Tibial nerve (tissue), 4 donors: ENCODE results near the gene JARID2. TPM values are rescaled to one million over a fixed set of nuclear protein-coding genes. Genes with fewer than 3 reads are reported as not detected.
A peak's percentile ranks its signal among the peaks of the same experiment; 100 is the strongest.

Source experiments
- DNase-seq, 2 donors: peaks; one replicate each; pipeline ENCODE4 v3.0.0-alpha.2; 2019; ENCODE audit warnings: low spot score in 2 of 2
- H3K27ac ChIP-seq, 4 donors: fragments of 200-600 bp; sonication (generic) in 3 of 4; one replicate each; pipeline ENCODE4 v1.5.1; 2017 to 2019; ENCODE audit warnings: mild to moderate bottlenecking in 1 of 4
- H3K27me3 ChIP-seq, 2 donors: fragments of 200-600 bp; sonication (generic) in 1 of 2; one replicate each; pipeline versions ENCODE4 v1.5.1 to v1.6.0; 2017 to 2019
- H3K36me3 ChIP-seq, 3 donors: fragments of 200-600 bp; sonication (generic); one replicate each; pipeline ENCODE4 v1.5.1; 2018 to 2019
- H3K4me1 ChIP-seq, 4 donors: fragments of 200-600 bp; sonication (generic) in 3 of 4; one replicate each; pipeline ENCODE4 v1.5.1; 2017 to 2019
- H3K4me3 ChIP-seq, 4 donors: fragments of 200-600 bp; sonication (generic) in 3 of 4; one replicate each; pipeline ENCODE4 v1.5.1; 2017 to 2019; ENCODE audit warnings: mild to moderate bottlenecking in 1 of 4, moderate library complexity in 1 of 4
- H3K9me3 ChIP-seq, 4 donors: fragments of 200-600 bp; sonication (generic) in 3 of 4; one replicate each; pipeline ENCODE4 v1.5.1; 2017 to 2019
- CTCF ChIP-seq, 5 experiments: fragments of 200-600 bp in 3 of 5; fragments of 450-650 bp in 2 of 5; sonication (generic) in 3 of 5; IDR thresholded peaks; one replicate each; pipeline ENCODE4 v1.5.1; 2016 to 2019; ENCODE audit warnings: antibody characterized with exemption in 5 of 5, mild to moderate bottlenecking in 3 of 5, moderate library complexity in 2 of 5
- EP300 ChIP-seq, 2 donors: sonication (generic); formaldehyde crosslinking; IDR thresholded peaks; one replicate each; pipeline ENCODE4 v1.6.1; 2017; ENCODE audit warnings: antibody characterized with exemption in 2 of 2, mild to moderate bottlenecking in 1 of 2
- POLR2A ChIP-seq, 2 donors: fragments of 450-650 bp; IDR thresholded peaks; one replicate each; pipeline ENCODE4 v1.6.1; 2017; ENCODE audit warnings: antibody characterized with exemption in 2 of 2, mild to moderate bottlenecking in 2 of 2, moderate library complexity in 2 of 2
- WGBS, 2 donors: methylation state at CpG; one replicate each; pipeline ENCODE4 v1.1.5; 2018; 5-methylcytosine and 5-hydroxymethylcytosine counted together
- total RNA-seq, 4 donors: library from RNA; depleted of rRNA; stranded (reverse); fragments of >200 nt; gene quantifications; one replicate each; pipeline ENCODE4 v1.1.0, GENCODE V29; 2016

JARID2 gene
- total RNA-seq, 4 donors from 2014 or later, result 9.0 to 26.1 (median 9.8) TPM

GRCh38 chr6:15447546-15448267 lies 201.8 kb downstream of the JARID2 start:
- no peak for DNase-seq
- TF ChIP-seq CTCF (IDR thresholded peaks at IDR 0.05) (no peak), POLR2A (IDR thresholded peaks at IDR 0.05) (no peak), EP300 (IDR thresholded peaks at IDR 0.05) (no peak)
- no peak overlapping the region for H3K4me3 ChIP-seq
- peaks cover 0 to 5% (median 0%) of the 10 kb centered on the region in 3 donors for H3K36me3 ChIP-seq
- WGBS, 2 donors, result 85 to 92% methylated on average over 5 of the region's 5 CpGs
- H3K4me1 ChIP-seq, result peaks cover 0 to 47% (median 14%) of the 10 kb centered on the region in 4 donors
- no peak overlapping the region for H3K27ac ChIP-seq
- H3K27me3 ChIP-seq, result no peaks in the 10 kb centered on the region
- H3K9me3 ChIP-seq, result no peaks in the 10 kb centered on the region

- H3K4me3 ChIP-seq, result no peak overlapping the region
- peaks cover 0 to 46% (median 12%) of the 10 kb centered on the region in 4 donors for H3K4me1 ChIP-seq
- 74 to 77% methylated on average over 2 of the region's 2 CpGs for WGBS, 2 donors
- peaks cover 0 to 5% (median 0%) of the 10 kb centered on the region in 3 donors for H3K36me3 ChIP-seq
- TF ChIP-seq POLR2A (IDR thresholded peaks at IDR 0.05), result no peak
- no peak overlapping the region for H3K27ac ChIP-seq
- H3K9me3 ChIP-seq, result no peaks in the 10 kb centered on the region
- no peaks in the 10 kb centered on the region for H3K27me3 ChIP-seq
- no peak for DNase-seq
These were observed 203.1 kb downstream of the JARID2 start for GRCh38 chr6:15449011-15449410.

GRCh38 chr6:15451738-15452137 lies 205.9 kb downstream of the JARID2 start:
- no peak for DNase-seq
- Histone ChIP-seq H3K4me1 (peaks cover 0 to 33% (median 5%) of the 10 kb centered on the region in 4 donors), H3K4me3 (no peak overlapping the region), H3K36me3 (peaks cover 0 to 5% (median 0%) of the 10 kb centered on the region in 3 donors), H3K27me3 (no peaks in the 10 kb centered on the region), H3K27ac (no peak overlapping the region), H3K9me3 (no peaks in the 10 kb centered on the region)
- 90 to 93% methylated on average over 4 of the region's 4 CpGs for WGBS, 2 donors
- TF ChIP-seq POLR2A (IDR thresholded peaks at IDR 0.05), result no peak
- no peak for TF ChIP-seq CTCF (IDR thresholded peaks at IDR 0.05)
- TF ChIP-seq EP300 (IDR thresholded peaks at IDR 0.05), result no peak

GRCh38 chr6:15452182-15452941 lies 206.5 kb downstream of the JARID2 start:
- Histone ChIP-seq H3K27me3 (no peaks in the 10 kb centered on the region), H3K9me3 (no peaks in the 10 kb centered on the region), H3K4me1 (peaks cover 0 to 33% (median 5%) of the 10 kb centered on the region in 4 donors), H3K36me3 (peaks cover 0 to 5% (median 0%) of the 10 kb centered on the region in 3 donors), H3K4me3 (no peak overlapping the region), H3K27ac (no peak overlapping the region)
- WGBS, 2 donors, result 84% methylated on average over 9 of the region's 9 CpGs
- TF ChIP-seq CTCF (IDR thresholded peaks at IDR 0.05) (no peak), POLR2A (IDR thresholded peaks at IDR 0.05) (no peak), EP300 (IDR thresholded peaks at IDR 0.05) (no peak)
- no peak for DNase-seq

GRCh38 chr6:15453186-15453585 lies 207.3 kb downstream of the JARID2 start:
- Histone ChIP-seq H3K9me3 (no peaks in the 10 kb centered on the region), H3K27me3 (no peaks in the 10 kb centered on the region), H3K4me3 (no peak overlapping the region), H3K4me1 (peaks cover 0 to 34% (median 5%) of the 10 kb centered on the region in 4 donors), H3K27ac (peak overlapping the region in 1 of 4 donors; percentile 66), H3K36me3 (peaks cover 0 to 5% (median 0%) of the 10 kb centered on the region in 3 donors)
- WGBS, 2 donors, result 70 to 75% methylated on average over 4 of the region's 4 CpGs
- DNase-seq, result no peak
- TF ChIP-seq CTCF (IDR thresholded peaks at IDR 0.05), result no peak
- no peak for TF ChIP-seq POLR2A (IDR thresholded peaks at IDR 0.05)
- no peak for TF ChIP-seq EP300 (IDR thresholded peaks at IDR 0.05)
